TTC549 (cell line): ENCODE measurements around the gene LYSMD2.

Experiments used
- FAIRE-seq: peaks from 2 replicates; lab custom pipeline; 2012; peaks lifted over from hg19 to GRCh38; lab: Jason Lieb, UNC

The LYSMD2 gene

DNA sequence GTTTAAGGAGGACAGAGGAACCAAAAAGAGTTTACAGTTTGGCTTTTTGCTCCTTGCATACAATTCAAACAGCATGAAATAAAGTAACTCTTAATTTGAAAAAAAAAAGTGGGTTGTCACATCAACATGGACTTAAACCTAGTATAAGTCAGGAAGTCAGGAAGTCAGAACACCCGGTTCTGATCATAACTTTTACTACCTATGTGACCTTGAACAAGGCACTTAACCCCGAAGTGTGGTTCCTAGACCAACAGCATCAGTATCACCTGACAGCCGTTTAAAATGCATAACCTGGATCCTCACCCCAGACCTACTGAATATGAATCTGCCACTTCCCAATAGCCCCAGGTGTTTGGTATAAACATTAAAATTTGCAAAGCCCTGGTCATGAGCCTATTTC lies 18.7 kb downstream of the LYSMD2 start:
- no peak for FAIRE-seq

DNA sequence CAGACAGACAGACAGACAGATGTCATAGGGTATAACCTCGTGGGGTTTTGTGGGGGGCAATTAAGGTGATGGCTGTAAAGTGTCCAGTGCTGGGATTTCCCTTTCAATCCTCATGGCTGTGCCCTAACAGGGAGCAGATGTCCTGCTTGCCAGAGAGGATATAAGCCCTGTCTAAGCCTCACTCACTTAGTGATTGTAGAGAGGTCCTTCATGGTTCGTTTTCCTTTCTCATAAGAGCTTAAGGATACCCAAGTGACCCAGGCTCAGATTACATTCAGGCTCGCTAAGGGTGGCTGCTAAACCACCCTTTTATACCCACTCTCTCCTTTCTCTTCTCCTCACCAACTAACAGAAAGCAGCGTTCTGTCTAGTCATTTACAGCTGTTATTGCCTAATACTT lies 19.2 kb downstream of the LYSMD2 start:
- no peak for FAIRE-seq

DNA sequence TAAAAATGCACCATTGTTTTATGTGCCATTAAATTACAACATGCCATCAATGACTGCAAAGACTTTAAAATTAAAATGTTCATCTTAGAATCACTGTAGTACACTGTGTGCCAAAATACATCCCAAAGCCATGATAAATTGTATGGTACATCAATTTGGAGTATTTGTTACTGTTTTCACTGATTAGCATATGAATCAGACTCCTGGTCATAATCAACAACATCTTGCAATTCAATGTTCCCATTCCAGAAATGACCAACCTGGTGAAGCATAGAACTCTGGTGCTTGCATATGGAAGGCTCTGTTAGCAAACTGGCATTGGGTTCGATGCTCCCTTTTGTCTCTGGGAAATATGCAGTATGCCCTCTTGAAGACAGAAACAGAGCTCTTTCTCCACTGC lies 22.5 kb downstream of the LYSMD2 start:
- no peak for FAIRE-seq

DNA sequence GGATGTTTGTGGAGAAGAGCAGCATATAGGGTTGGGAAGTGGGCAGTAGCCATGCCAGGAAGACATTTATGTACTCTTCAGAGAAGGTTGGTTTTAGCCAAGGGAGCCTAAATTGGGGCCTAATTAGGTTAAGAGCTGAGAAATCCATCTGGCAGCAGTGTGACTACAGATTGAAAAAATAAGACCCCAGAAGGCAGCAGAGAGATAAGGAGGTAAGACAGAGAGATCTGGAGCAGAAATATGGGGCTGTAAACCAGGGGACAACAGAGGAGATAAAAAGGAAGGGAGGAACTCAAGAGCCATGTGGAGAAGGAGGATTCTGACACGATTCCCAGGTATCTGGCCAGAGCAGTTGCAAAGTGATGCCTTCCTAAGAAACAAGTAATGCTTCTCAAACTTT lies 23.3 kb downstream of the LYSMD2 start:
- FAIRE-seq, result no peak

DNA sequence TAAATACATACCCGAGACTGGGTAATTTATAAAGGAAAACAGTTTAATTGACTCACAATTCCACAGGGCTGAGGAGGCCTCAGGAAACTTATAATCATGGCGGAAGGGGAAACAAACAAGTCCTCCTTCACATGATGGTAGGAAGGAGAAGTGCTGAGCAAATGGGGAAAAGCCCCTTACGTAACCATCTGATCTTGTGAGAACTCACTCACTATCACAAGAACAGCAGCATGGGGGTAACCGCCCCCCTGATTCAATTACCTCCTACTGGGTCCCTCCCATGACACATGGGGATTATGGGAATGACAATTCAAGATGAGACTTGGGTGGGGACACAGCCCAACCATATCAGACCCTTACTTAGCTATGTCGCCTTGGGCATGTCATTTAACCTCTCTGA lies 28.4 kb downstream of the LYSMD2 start:
- FAIRE-seq, result no peak

DNA sequence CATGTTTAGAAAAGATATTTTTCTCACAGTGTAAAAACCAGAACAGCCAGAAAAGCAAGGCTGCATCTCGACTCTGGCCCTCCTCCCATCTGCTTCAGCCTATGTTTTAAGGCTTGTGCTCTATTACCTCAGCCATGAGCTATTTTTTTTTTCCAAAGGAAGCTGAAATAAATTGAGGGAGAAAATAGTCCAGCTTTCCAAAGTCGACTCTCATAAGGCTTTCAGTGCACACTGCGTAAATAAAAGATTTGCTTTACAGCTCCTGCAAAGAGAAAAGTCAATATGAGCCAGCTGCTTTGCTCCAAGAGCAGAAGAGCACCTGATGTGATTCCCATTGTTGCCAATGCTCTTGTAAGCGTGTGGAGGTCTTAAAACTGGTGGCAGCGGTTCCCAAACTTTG lies 29.4 kb downstream of the LYSMD2 start:
- FAIRE-seq, result no peak

DNA sequence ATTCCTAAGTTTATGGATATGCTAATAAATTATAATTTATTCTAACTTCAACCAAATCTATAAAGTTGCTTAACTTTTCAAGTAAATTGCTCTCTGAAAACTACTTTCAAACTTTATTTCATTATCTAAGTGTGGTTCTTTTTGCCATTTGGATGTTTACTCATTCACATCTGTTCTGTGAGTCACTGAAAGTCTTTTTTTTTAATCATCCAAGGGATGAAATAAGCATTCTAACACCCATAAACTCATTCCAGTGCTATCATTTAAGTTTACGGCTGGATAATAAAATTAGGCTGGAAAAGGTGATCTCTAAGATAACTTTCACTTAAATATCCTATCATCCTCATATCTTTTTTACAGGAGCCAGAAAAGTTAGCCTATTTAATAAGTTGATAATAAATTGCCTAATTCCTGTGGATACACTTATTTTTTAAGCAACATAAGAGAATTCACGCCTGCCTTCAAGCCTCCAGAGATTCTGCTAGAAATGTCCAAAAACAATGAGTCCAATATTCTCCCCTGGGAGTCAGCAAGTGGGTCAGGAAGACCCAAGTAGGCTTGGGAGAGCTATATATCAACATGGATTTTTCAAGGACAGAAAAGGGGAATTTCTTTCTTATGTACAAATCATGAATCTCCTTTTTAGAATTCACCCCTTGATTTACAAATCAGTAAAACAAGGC lies 30.4 kb downstream of the LYSMD2 start:
- FAIRE-seq, result no peak

- FAIRE-seq, result no peak
Observed at GRCh38 chr15:51706291-51706690, 31.2 kb downstream of the LYSMD2 start.

- no peak for FAIRE-seq
Observed at GRCh38 chr15:51702710-51703109, 34.7 kb downstream of the LYSMD2 start.

DNA sequence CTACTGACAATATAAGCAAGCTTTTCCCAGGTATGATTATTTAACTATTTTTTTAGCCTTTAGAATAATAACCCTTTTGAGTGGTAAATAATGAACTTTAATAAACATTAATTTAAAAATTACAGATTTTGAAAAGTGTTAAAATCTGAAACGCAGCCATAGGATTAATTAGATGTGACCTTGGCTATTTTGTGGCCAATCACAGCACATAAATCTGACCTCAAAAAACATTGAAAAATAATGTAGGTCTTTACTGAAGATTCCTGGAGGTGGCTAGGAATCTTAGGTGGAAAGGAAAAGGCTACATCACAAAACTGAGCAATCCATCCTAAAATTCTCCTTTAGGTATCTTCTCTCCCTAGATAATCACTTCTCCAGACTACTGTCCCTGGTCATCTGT lies 38.1 kb downstream of the LYSMD2 start:
- no peak for FAIRE-seq

DNA sequence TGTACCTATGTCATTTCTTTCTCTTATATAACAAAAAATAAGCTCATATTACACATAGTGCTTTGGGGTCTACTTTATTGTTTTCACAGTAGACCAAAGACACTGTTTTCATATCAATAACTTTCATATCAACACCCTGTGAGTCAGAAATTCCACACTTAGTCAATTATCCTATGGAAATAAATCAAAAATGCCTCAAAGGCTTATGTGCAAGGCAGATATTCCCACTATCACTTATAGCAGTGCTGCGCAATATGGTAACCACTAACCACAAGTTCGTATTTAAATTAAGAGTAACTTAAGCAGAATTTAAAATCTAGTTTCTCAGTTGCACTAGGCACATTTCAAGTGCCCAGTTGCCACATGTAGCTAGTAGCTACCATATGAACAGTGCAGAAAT lies 40.3 kb downstream of the LYSMD2 start:
- no peak for FAIRE-seq

GRCh38 chr15:51696566-51696965 lies 40.9 kb downstream of the LYSMD2 start:
- FAIRE-seq, result no peak

GRCh38 chr15:51692154-51692553 lies 45.3 kb downstream of the LYSMD2 start:
- FAIRE-seq, result no peak

GRCh38 chr15:51688863-51689262 lies 48.6 kb downstream of the LYSMD2 start:
- no peak for FAIRE-seq

DNA sequence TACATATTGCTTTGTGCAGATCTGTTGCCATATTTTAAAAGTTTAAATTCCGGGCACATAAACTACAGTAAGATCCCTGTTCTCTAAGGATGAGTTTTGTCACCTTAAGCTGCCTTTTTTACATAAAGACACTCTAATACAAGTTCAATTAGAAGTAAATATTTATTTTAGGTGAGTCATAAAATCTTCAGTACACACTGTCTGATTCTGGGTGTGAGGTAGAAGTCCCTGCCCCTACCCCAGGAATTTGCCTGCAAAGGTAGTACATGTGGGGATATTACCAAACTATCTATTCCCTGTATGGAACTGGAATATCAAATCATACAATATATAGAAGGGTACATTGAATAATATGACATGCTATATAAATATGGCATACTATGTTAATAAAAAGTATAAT lies 49.9 kb downstream of the LYSMD2 start:
- no peak for FAIRE-seq

DNA sequence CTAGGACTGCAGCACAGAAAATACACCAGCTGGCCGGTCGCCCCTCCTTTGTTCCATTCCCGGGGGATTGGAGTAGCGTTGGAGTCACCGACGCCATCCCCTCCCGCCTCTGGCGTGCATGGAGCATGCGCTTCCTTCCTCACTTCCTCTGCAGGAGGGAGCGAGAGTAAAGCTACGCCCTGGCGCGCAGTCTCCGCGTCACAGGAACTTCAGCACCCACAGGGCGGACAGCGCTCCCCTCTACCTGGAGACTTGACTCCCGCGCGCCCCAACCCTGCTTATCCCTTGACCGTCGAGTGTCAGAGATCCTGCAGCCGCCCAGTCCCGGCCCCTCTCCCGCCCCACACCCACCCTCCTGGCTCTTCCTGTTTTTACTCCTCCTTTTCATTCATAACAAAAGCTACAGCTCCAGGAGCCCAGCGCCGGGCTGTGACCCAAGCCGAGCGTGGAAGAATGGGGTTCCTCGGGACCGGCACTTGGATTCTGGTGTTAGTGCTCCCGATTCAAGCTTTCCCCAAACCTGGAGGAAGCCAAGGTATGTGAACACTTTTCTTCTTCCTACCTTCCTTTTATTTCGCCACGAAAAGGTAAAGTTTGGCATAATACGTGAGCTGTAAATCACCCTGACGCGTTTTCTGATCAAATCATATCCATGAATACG lies 56.0 kb downstream of the LYSMD2 start, which contains the start of gene SCG3:
SCG3 (plus strand) TSS at position 201 of the 661 bp plus-strand sequence; CDS start at position 454, 253 bp downstream.
- no peak for FAIRE-seq

DNA sequence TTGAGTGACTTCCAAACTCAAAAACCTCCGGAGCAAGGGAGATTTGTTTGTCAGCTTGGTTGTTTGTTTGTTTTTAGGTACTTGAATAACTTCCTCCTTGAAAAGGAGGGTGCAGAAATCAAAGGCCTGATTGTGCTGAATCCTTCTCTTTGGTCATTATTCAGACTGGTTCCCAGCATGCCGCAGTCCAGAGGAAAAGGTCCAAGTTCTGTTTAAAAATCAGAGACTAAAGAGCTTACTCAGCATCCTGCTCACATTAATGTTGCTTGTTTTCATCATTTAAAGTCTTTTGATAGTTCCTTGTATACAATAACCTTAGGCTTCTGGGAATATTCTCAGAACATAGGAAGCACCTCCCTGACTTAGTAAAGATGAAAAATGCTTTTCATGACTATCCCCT lies 57.1 kb downstream of the LYSMD2 start:
- no peak for FAIRE-seq

DNA sequence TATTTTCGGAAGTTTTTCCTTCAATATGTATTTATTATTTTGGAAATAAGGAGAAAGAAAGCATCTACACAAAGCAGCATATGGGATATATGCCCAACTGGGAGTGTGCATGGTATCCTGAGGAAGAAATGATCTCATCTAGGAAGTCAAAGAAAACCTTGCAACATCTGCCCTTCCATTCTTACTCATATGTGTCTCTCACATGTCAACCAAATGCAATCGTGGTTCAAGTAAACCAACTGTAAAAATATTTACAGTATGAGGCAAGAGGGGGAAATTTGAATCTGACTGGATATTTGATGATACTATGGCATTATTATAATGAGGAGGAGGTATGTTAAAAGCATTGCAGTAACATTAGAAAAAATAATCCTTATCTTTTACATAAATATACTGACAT lies 59.4 kb downstream of the LYSMD2 start:
- no peak for FAIRE-seq

GRCh38 chr15:51677452-51677851 lies 60.0 kb downstream of the LYSMD2 start:
- no peak for FAIRE-seq

- no peak for FAIRE-seq
Observed at GRCh38 chr15:51677021-51677420, 60.4 kb downstream of the LYSMD2 start.

DNA sequence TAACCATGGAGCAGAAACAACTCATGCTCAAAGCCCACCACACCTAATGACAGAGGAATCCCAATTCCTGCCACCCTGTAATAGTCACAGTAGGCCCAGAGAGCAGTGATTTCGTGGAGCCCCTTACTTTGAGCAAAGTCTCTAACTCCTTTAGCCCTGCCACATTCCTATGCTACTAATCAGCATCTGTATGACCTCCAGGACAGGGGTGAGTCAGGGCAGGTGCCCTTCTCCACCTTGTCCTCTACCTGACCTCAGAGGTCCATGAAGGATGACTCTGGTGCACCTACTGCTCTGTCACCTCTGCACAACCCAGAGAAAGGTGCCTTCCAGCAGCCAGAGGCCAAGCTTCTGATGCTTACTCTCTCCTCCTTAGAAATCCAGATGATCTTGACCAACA lies 62.2 kb downstream of the LYSMD2 start:
- no peak for FAIRE-seq
